Pons (tissue), 1 donor: ENCODE measurements around the gene PCDHB12.
A peak's percentile ranks its signal among the peaks of the same experiment; 100 is the strongest.
"Not testable (repeated sequence)": the region's sequence is repeated elsewhere in the genome, so short reads cannot be mapped to it uniquely, and the experiment has no call there.

Experiments
- DNase-seq: peaks from one replicate; pipeline ENCODE4 v3.0.0-alpha.2; 2016; ENCODE audit warnings: low spot score

Gene PCDHB12

GRCh38 chr5:141210281-141210680, 1.8 kb downstream of the PCDHB12 start:
- DNase-seq = not testable (repeated sequence)

- not testable (repeated sequence) for DNase-seq
Observed at GRCh38 chr5:141210849-141211248, 2.3 kb downstream of the PCDHB12 start.

GRCh38 chr5:141213656-141214339, 5.3 kb downstream of the PCDHB12 start, which contains the start of gene PCDHB13:
Gene PCDHB13 (plus strand): TSS chr5:141213919. CDS start chr5:141214124, 205 bp downstream.
- peak; percentile 1 for DNase-seq

- not testable (repeated sequence) for DNase-seq
Observed at GRCh38 chr5:141214583-141214982, 6.1 kb downstream of the PCDHB12 start.

GRCh38 chr5:141215504-141215903, 7.0 kb downstream of the PCDHB12 start:
- DNase-seq = not testable (repeated sequence)

- DNase-seq = not testable (repeated sequence)
Observed at GRCh38 chr5:141216035-141216434, 7.5 kb downstream of the PCDHB12 start.

- peak; percentile 24 for DNase-seq
Observed at GRCh38 chr5:141223112-141223783, 14.7 kb downstream of the PCDHB12 start, which contains the start of gene PCDHB14. Gene PCDHB14 (plus strand): TSS chr5:141223343. CDS start chr5:141223506, 163 bp downstream.

- not testable (repeated sequence) for DNase-seq
Observed at GRCh38 chr5:141224844-141225243, 16.3 kb downstream of the PCDHB12 start.

- not testable (repeated sequence) for DNase-seq
Observed at GRCh38 chr5:141225421-141225820, 16.9 kb downstream of the PCDHB12 start.

- no peak for DNase-seq
Observed at GRCh38 chr5:141234109-141234667, 25.7 kb downstream of the PCDHB12 start.

- DNase-seq = not testable (repeated sequence)
Observed at GRCh38 chr5:141235922-141236321, 27.4 kb downstream of the PCDHB12 start.

GRCh38 chr5:141236516-141237313, 28.2 kb downstream of the PCDHB12 start:
- DNase-seq = no peak

- no peak for DNase-seq
Observed at GRCh38 chr5:141241496-141241895, 33.0 kb downstream of the PCDHB12 start.

GRCh38 chr5:141245250-141245717, 36.8 kb downstream of the PCDHB12 start, which contains the start of gene PCDHB15:
Gene PCDHB15 (plus strand): TSS chr5:141245395. CDS start chr5:141245579, 184 bp downstream.
- DNase-seq = peak; percentile 21

GRCh38 chr5:141246971-141247370, 38.5 kb downstream of the PCDHB12 start:
- DNase-seq = not testable (repeated sequence)

GRCh38 chr5:141247434-141247833, 38.9 kb downstream of the PCDHB12 start:
- DNase-seq = not testable (repeated sequence)

- DNase-seq = no peak
Observed at GRCh38 chr5:141250576-141250975, 42.1 kb downstream of the PCDHB12 start.

- no peak for DNase-seq
Observed at GRCh38 chr5:141258464-141258863, 49.9 kb downstream of the PCDHB12 start.

GRCh38 chr5:141258948-141259347, 50.4 kb downstream of the PCDHB12 start:
- DNase-seq = no peak

- DNase-seq = no peak
Observed at GRCh38 chr5:141260458-141261237, 52.1 kb downstream of the PCDHB12 start.

GRCh38 chr5:141261238-141261546, 52.7 kb downstream of the PCDHB12 start:
- DNase-seq = no peak
